Activated CD4-positive, alpha-beta T cell treated with anti-CD3 and anti-CD28 coated beads, Interleukin-10, Interleukin-2, amounts not matched to agents 100 ng/mL and 50 ng/mL, durations not matched to agents 16 hours and 8 hours (primary cell): Measurements from ENCODE around the gene SLC25A41.

Experiments
- DNase-seq: peaks from one replicate; pipeline ENCODE4 v3.0.0-alpha.2; 2020

The SLC25A41 gene

GRCh38 chr19:6433663-6434062 lies at the start of gene SLC25A41:
Gene SLC25A41 (minus strand): TSS chr19:6433763. CDS start chr19:6433693, 70 bp downstream.
- DNase-seq, result no peak

- no peak for DNase-seq
Measured at GRCh38 chr19:6483235-6483634, 49.7 kb upstream of the SLC25A41 start.

GRCh38 chr19:6482343-6482686 lies 48.8 kb upstream of the SLC25A41 start:
- DNase-seq, result no peak

- peak; percentile 84 for DNase-seq
Measured at GRCh38 chr19:6481541-6482342, 48.2 kb upstream of the SLC25A41 start, which contains the start of gene DENND1C. Gene DENND1C (minus strand): TSS chr19:6481787. CDS start chr19:6481695, 92 bp downstream.

DNA sequence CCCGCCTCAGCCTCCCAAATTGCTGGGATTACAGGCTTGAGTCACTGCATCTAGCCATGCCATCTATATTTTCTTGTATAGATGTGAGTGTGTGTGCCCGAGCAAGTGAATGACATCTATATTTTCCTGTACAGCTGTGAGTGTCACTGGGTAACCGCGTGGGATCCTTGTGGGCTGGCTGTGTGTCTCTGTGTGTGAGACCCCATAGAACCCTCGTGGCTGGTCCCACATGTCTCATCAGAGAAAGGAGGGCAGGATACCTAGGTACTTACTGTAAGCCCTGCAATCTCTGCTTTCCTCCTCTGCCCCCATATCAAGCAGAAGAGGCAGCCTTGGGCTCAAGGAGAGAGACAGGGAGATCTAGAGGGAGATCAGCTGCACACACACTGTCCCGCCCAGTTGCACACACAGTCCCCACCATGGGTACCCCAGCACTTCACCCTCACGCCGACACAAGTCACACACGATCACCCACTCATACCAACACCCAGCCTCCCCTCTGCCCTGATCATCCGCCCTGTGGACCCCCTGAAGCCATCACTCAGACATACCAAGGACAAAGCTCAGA lies 47.4 kb upstream of the SLC25A41 start:
- peak; percentile 30 for DNase-seq

DNA sequence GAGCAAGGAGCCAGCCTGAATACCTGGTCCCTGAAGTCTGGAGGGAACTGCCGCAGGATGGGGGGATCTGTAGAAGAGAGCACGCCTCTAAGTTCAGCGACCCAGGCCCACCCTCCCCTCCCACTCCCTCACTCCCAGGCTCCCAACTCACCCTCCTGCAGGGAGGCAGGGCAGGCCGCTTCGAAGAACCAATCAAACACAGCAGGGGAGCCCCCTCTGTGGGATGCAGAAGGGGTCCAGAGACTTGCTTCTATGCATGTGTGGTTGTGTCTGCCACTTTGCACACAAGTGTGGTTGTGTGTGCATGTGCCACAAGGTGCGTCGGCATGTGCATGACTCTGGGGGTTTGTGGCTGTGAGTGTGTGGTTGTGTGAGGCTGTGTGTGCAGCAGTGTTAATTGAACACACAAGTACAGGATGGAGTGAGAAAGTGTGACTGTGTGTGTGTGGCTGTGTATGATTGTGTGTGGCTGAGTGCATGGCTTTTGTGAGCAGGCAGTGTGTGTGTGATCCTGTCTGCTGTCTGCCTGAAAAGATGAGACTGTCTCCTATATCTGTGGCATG lies 46.4 kb upstream of the SLC25A41 start:
- DNase-seq, result no peak

DNA sequence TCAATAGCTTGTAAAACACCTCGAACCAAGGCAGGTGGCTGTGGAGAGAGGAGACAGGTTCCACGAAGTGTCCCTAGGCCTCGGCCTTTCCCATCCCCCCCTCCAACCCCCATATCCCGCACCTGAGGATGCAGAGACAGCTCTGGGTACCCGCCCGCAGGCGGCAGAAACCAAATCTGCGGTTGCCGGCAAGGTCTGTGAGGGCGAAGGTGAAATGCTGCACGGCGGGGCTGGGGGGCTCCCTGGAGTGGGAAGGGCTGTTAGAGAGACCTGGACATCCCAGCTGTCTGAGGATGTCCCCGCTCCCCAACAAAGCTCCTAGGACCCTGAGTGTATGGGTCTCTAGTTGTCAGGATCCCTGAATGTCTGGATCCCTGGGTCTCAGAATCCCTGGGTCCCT lies 45.3 kb upstream of the SLC25A41 start:
- no peak for DNase-seq

- DNase-seq, result no peak
Measured at GRCh38 chr19:6476896-6477431, 43.4 kb upstream of the SLC25A41 start.

GRCh38 chr19:6476155-6476895 lies 42.8 kb upstream of the SLC25A41 start:
- peak; percentile 74 for DNase-seq

DNA sequence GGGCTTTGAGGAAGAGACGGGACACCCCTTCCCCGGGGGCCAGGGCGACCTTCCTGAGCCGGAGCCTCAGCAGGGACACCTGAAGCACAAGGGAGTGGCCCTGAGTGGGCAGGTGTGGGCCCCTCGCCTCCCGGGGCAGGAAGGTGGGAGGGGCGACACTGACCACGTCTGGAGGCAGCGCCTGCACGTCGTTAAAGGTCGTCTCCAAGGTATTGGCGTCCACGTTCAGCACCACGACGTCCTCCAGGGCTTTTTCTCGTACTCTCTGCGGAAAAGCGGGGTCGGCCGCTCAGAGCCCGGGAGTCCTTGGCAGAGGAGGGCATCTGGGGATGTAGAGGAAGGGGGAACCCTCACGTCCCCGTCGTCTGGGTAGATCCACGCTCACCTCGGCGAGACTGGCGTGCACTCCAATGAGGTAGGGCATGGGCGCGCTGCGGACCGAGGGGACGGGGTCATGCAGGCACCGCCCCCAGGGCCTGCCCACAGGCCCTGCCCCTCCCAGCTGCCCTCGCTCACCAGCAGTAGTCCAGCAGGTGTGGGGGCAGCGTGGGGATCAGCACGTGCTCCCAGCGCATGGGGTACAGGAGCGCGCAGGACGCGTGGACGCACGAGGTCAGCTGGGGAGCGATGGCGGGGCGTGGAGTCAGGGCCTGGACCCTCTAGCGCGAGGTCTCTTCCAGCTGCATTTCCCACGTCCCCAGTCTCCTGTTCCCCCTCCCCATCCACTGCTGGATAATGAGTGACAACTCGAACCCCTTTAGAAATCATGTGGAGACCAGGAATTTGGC lies 42.0 kb upstream of the SLC25A41 start:
- no peak for DNase-seq

GRCh38 chr19:6473647-6474046 lies 40.1 kb upstream of the SLC25A41 start:
- no peak for DNase-seq

DNA sequence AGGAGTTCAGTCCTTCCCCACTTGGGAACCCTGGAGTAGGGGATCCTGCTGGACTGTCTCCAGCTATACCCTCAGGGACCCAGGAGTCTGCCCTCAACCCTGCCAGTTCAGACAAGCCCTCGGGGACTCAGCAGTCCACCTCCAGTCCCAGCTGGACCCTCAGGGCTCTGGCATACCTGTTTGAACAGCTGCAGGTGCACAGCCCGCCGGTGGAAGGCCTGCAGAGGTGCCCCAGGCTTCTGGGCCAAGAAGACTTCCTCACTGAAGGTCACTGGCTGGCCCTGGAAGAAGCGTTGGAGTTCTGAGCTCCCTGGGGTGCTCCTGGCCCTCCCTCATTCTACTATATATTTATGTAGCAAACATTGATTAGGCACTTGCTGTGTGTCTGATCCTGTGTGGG lies 39.1 kb upstream of the SLC25A41 start:
- no peak for DNase-seq

DNA sequence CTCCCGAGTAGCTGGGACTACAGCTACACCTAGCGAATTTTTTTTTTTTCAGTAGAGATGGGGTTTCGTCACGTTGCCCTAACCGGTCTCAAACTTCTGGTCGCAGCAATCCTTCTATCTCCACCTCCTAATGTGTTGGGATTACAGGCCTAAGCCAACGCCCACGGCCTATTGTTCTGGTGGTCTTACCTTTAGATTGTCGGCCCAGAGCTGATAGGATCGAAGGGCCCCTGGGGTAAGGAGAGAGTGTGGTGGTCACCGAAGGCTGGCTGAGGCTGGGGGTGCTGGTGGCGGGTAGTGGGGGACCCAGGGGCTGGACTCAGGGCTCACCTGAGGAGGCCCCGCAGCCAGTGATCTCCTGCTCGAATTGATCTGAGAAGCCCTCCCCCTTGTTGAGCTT lies 37.5 kb upstream of the SLC25A41 start:
- no peak for DNase-seq

- DNase-seq, result no peak
Measured at GRCh38 chr19:6470173-6470572, 36.6 kb upstream of the SLC25A41 start.

- DNase-seq, result no peak
Measured at GRCh38 chr19:6467384-6467783, 33.8 kb upstream of the SLC25A41 start.

GRCh38 chr19:6466526-6467248 lies 33.1 kb upstream of the SLC25A41 start:
- DNase-seq, result no peak

DNA sequence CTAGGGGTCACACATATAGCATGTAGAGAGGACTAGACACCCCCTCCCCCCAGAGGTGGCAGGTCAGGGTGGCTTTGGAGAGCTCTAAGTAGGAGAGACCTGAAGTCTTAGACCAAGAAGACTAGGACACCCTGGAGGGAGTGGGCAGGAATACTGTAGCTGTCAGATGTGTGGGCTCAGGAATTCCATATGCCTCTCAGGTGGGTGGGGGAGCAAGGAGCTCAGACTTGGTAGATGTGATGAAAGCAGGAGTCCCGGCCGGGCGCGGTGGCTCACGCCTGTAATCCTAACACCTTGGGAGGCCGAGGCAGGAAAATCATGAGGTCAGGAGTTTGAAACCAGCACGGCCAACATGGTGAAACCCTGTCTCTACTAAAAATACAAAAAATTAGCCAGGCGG lies 32.1 kb upstream of the SLC25A41 start:
- no peak for DNase-seq

DNA sequence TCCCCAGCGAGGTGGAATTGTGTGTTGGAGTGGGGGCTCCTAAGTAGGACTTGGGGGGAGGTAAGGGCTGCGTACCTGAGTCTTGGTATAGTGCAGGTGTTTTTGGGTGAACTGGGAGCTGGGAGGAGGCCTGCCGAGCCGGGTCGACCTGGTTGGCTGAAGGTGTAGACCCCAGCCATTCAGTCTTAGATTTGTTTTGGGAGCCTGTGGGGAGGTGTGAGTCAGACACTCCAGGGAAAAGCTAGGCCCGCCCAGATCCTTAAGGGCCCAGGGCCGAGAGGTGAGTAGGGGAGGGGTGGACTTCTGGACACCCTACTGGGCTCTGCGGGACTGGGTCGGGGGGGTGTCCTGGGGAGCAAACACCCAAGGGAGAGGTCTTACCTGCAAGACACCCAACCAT lies 31.4 kb upstream of the SLC25A41 start:
- DNase-seq, result no peak

DNA sequence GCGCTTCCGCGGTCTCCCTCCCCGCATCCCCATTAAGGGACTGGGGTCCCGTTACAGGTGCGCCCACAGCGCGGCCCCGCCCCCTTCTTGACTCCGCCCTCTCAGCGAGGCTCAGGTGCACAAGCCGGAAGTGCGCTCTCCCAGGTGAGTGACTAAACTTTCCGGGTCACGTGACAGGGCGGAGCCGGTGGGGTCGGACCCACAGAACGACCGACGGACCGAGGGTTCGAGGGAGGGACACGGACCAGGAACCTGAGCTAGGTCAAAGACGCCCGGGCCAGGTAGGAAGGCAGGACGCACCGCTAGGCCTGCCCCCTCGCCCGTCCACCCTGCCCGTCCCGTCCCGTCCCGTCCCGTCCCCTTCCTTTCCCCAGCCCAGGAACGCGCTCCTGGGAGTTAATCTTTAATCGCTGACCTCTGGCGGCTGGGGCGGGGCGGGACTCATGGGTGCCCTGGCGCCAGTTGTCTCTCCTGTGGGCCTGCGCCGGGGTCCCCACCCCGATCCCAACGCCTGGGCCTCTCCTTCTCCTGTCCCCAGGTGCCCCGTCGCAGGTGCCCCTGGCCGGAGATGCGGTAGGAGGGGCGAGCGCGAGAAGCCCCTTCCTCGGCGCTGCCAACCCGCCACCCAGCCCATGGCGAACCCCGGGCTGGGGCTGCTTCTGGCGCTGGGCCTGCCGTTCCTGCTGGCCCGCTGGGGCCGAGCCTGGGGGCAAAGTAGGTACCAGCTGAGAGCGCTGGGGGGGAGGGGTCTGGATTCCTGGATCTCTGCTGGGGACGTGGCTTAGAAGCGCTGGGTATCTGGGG lies 30.7 kb upstream of the SLC25A41 start, which contains the start of gene CRB3:
Gene CRB3, plus strand, starts transcription at position 202 of the 804 bp plus-strand sequence. Its CDS starts 431 bp downstream, at position 633.
- DNase-seq, result peak; percentile 28

- DNase-seq, result peak; percentile 97
Measured at GRCh38 chr19:6460099-6460884, 26.7 kb upstream of the SLC25A41 start.
